HG03442 (cell line): ENCODE results near the gene GPSM1.

Experiments
- ATAC-seq: cut with Tn5 transposase; IDR thresholded peaks from one replicate; pipeline ENCODE4 v1.9.1; 2021; ENCODE audit warnings: mild to moderate bottlenecking, moderate library complexity; ENCODE audit not compliant: unreplicated experiment

The GPSM1 gene

GRCh38 chr9:136331030-136331429 is 3.7 kb downstream of the GPSM1 start:
- no peak for ATAC-seq

GRCh38 chr9:136331556-136332481 is 4.5 kb downstream of the GPSM1 start:
- ATAC-seq = no peak

- ATAC-seq = no peak
These were observed 5.2 kb downstream of the GPSM1 start for GRCh38 chr9:136332482-136332983.

DNA sequence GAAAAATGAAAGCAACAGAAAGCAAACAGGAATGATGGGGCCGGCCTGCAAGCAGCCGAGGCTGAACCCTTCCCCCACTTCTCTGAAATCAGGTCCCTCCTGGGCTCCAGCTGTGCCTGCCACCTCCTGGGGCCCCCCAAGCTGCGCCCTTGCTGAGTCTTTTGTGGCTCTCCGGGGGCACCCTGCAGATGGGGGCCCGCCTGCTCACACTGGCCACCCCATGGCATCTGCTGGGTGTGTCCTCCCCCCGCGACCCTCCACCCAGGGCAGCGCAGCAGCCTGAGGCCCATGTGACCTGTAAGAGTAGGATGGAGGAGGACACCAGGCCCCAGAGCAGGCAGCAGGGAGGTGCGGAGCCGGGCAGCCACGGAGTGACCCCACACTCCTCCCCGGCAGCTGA is 5.7 kb downstream of the GPSM1 start:
- ATAC-seq = no peak

DNA sequence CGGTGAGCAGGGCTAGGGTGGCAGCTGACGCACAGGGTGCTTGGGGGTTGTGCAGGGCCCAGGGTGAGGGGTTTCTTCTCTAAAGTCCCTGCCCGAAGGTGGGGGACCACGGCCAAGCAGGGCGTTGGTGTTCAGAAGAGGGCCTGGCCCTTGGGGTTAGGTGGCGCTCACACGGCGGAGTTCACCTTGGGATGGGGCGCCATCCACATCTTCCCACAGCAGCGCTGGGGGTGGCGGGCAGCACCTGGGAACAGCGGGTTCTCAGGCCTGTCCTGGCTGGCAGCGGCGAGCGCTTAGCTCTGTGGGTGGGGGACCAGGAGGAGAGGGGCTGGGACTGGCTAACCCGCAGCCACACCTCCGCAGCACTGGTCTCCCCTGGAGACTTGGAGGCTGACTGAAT is 6.1 kb downstream of the GPSM1 start:
- no peak for ATAC-seq

DNA sequence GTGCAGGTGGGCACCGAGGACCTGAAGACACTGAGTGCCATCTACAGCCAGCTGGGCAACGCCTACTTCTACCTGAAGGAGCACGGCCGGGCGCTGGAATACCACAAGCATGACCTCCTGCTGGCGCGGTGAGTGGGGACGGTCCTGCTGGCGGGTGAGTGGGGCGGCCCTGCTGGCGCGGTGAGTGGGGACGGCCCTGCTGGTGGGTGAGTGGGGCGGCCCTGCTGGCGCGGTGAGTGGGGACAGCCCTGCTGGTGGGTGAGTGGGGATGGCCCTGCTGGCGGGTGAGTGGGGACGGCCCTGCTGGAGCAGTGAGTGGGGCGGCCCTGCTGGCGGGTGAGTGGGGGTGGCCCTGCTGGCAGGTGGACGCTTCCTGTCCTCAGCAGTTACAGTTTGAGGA is 7.2 kb downstream of the GPSM1 start:
- ATAC-seq = no peak

DNA sequence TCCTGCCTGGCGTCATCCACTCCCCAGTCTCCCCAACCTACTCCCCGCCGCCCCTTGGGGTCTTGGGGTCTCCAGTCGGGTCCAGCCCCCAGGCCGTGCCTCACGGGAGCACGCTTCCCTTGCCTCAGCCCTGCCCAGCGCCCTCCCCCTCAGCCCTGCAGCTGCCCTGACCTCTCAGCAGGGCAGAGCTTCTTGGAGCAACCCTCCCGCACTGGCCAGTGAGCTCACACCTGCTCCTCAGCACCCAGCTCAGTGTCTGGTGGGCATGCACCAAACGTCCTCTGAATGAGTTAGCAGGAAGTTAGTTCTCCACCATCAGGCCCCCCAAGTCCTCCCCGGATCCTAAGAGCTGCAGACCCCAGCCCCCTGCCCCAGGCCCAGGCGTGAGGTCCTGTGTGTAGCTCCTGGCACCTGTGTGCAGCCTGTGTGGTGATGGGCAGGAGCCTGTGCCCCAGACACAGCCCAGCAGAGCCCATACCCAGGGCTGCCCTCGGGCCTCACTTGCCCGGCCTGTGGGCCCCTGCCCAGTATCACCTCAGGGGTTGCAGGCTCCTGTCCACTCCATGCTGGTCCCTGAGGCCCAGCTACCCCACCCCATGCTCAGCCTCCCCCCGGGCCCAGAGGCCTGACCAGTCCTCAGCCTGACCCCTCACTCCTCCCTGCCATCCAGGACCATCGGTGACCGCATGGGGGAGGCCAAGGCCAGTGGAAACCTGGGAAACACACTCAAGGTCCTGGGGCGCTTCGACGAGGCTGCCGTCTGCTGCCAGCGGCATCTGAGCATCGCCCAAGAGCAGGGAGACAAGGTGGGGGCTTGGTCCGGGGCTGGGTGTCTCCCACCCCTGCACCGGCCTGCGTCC is 8.2 kb downstream of the GPSM1 start:
- ATAC-seq = no peak

GRCh38 chr9:136336156-136336870 is 9.0 kb downstream of the GPSM1 start:
- ATAC-seq = no peak

- ATAC-seq = no peak
These were observed 9.5 kb downstream of the GPSM1 start for GRCh38 chr9:136336881-136337280.

DNA sequence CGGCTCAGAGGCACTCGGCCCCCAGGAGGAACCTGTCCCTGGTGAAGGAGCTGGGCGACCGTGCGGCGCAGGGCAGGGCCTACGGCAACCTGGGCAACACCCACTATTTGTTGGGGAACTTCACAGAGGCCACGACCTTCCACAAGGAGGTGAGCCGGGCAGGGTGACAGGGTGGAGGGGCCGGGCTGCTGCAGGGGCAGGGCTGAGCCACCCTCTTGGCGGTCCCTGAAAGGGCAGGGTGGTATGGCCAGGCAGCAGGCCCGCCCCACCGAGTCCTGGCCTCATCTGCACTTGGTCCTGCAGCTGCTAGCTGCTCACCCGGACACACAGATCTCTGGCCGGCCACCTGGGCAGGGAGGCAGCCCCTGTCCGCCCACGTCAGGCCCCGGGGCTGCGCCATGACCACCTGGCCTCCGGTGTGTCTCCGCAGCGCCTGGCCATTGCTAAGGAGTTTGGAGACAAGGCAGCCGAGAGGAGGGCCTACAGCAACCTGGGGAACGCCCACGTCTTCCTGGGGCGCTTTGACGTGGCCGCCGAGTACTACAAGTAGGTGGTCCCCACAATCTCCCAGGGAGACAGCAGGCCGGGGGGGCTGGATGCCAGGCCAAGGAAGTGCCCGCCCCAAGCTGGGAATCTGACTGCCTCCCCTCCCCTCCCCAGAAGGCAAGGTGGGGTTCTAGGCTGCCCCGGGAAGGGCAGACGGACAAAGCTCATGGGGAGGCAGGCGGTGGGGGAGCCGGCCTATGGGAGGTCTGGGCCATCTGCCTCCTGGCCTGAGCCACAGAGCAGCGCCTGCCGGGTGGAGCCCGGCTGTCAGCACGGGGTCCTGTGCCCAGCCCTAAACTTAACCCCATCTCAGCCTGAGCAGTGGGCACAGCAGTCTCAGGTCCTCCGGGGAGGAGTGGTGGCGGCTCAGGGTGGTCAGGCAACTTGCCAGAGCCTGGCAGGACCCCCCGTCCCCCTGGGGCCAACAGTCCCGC is 10.4 kb downstream of the GPSM1 start:
- no peak for ATAC-seq

DNA sequence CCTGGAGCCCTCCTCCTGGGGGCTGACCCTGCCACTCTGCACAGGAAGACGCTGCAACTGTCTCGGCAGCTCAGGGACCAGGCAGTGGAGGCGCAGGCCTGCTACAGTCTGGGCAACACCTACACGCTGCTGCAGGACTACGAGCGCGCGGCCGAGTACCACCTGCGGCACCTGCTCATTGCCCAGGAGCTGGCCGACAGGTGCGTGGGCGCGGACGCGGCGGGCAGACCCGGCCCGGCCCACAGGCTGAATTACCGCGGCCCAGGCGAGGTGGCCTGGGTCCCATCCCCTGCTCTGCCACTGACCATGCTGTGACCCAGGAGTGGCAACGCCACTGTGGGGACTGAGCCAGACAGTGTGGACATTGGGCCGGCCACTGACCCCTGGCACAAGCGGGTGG is 11.2 kb downstream of the GPSM1 start:
- no peak for ATAC-seq

- no peak for ATAC-seq
These were observed 12.0 kb downstream of the GPSM1 start for GRCh38 chr9:136339173-136339957.

GRCh38 chr9:136339958-136340310 is 12.6 kb downstream of the GPSM1 start:
- no peak for ATAC-seq

DNA sequence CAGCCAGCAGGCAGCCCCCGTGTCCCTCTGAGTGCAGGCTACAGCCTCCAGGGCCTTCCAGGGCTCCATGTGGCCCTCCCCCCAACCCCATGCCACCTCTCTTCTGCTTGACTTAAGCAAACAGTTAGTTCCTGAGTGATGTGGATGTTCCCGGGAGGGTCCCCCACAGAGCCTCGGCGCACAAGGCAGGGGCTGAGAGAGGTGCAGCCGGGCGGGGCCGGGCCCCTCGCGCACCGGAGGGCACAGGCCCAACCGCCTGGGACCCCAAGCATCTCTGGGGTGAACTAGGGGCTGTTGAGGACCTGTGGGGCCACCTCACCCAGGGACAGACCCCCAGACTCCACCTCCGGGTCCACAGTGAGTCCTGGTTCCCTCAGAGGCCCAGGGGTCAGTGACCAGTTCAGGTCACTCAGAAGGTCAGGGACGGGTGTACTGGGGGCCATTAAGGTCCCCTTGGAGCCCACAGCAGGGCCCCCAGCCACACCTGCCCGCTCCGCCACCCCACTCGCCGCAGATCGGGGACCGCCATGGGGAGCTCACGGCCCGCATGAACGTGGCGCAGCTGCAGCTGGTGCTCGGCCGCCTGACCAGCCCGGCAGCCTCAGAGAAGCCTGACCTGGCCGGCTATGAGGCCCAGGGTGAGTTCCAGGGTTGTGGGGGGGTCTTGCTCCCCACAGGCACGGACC is 13.2 kb downstream of the GPSM1 start:
- no peak for ATAC-seq

DNA sequence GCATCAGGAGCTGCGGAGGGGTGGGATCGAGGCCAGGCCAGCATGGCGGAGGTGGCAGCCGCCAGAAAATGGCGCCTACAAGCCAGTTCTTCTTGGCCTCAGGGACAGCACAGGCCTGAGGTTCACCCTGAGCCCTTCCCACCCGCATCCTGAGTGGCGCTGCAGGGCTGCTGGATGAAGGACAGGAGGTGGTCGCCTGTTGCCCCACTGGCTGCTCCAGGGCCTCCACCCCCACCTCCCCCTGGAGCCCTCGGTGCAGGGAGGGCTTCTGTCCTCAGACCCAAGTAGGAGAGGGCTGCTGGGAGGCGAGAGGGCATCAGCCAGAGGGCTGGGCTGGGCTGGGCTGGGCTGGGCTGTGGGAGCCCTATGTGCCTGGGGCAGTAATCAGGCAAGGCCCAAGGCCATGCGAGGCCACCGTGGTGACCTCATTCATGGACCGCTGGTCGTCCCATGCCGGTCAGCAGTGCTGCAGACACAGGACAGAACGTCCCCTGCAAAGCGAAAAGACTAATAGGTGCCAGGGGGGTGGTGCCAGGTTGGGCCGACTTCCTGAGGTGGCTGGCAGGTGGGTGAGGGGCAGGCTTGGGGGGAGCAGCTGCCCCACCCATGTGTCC is 13.8 kb downstream of the GPSM1 start:
- ATAC-seq = no peak

GRCh38 chr9:136341769-136342168 is 14.4 kb downstream of the GPSM1 start:
- ATAC-seq = no peak

DNA sequence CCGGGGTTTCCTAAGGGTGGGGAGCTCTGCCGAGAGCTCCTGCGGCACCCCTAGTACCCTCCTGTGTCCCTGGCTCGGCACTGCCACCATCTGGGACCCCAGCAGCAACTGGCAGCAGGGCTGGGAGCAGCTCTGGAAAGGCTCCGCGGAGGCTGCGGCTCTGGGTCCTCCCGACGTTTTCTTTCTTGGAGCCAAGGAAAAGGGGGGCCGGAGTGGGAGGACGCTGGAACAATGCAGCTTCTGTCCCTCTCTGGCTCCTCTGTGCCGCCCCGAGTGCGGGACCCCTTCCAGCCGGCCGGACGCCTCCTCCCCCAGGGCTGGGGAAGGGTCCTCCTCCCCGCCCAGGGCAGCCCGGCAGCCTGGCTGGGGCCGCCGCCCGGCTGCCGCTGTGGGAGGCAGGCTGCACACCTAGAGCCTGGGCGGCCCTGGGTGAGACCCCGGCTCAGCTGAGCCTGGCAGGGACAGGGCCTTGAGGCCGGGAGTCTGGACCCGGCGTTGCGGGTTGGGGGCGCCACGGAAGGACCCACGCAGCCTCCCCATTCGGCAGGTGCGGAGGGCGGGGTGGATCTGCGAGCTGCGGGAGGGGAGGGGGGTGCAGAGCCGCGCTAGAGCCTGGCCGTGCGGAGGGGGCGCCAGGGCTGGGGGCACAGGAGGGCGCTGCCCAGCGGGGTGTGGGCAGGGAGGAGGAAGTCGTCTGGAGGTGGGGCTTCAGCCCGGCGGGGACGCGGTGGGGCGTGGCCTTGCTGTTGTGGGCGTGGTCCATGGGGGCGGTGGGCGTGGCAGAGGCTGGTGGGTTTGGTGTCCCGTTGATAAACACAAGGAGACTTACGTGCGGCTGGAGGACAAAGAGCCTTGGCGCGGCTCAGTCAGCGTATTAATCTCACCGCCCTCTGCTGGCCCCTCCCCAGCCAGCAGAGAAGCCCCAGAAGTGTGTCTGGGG is 15.1 kb downstream of the GPSM1 start:
- no peak for ATAC-seq
